Spleen (tissue), 7 donors: ENCODE measurements around the gene NIP7.

Experiments used
- POLR2A ChIP-seq, 3 donors: fragments of 450-650 bp; IDR thresholded peaks; one replicate each; pipeline ENCODE4 v1.5.1; 2017; ENCODE audit warnings: antibody characterized with exemption in 3 of 3, mild to moderate bottlenecking in 1 of 3
- POLR2AphosphoS5 ChIP-seq, 3 donors: sonication (generic); formaldehyde crosslinking; IDR thresholded peaks; one replicate each; pipeline ENCODE4 v1.5.1; 2017; ENCODE audit warnings: antibody characterized with exemption in 3 of 3
- TF ChIP-seq, protein P1 (sequence below), 11 experiments: fragments of 200-600 bp in 7 of 11; fragments of 450-650 bp in 4 of 11; sonication (generic) in 4 of 11; IDR thresholded peaks in 8 of 11; conservative IDR thresholded peaks in 3 of 11; 1 replicate in 7 of 11; 2 replicates in 4 of 11; pipeline versions ENCODE4 v1.4.0 to v1.8.0; 2016 to 2021; ENCODE audit warnings: antibody characterized with exemption in 11 of 11, inconsistent platforms in 4 of 11, mild to moderate bottlenecking in 1 of 11
- donor health status: DM: no; HTN: no; CAD: no; lungs with moderate emphysema.
- donor health status: DM: no; HTN: no; CAD: no.
- donor health status: DM: no; HTN: no; CAD: no.

DNA sequence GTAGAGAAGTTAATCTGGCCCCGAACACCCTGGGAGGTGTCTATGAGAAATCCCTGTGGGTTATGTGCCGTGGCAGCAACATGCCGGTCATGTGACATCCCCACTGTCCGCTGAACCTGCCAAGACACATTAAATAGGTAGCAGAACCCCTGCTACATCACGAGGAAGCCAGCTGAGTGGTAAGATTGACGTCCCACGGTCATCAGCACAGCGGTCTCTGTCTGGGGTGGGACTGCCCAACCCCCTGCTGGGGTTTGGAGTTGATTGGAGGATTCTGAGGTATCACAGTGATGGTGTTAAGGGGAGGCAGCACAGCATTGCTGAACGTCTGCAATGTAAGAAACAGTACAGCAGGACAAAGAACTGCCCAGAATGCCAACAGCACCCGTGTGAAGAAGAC lies 10.0 kb downstream of the NIP7 start:
- TF ChIP-seq, protein P1, sequence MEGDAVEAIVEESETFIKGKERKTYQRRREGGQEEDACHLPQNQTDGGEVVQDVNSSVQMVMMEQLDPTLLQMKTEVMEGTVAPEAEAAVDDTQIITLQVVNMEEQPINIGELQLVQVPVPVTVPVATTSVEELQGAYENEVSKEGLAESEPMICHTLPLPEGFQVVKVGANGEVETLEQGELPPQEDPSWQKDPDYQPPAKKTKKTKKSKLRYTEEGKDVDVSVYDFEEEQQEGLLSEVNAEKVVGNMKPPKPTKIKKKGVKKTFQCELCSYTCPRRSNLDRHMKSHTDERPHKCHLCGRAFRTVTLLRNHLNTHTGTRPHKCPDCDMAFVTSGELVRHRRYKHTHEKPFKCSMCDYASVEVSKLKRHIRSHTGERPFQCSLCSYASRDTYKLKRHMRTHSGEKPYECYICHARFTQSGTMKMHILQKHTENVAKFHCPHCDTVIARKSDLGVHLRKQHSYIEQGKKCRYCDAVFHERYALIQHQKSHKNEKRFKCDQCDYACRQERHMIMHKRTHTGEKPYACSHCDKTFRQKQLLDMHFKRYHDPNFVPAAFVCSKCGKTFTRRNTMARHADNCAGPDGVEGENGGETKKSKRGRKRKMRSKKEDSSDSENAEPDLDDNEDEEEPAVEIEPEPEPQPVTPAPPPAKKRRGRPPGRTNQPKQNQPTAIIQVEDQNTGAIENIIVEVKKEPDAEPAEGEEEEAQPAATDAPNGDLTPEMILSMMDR (IDR thresholded peaks at IDR 0.05 in 8 of 11, conservative IDR thresholded peaks at IDR 0.05 in 3 of 11): no peak
- no peak for TF ChIP-seq POLR2AphosphoS5 (IDR thresholded peaks at IDR 0.05)
- TF ChIP-seq POLR2A (IDR thresholded peaks at IDR 0.05): no peak
